Right renal cortex interstitium (tissue), 3 donors: ENCODE measurements around the gene AXIN1. TPM values are rescaled to one million over a fixed set of nuclear protein-coding genes. Genes with fewer than 3 reads are reported as not detected.
"Not testable (repeated sequence)": the region's sequence is repeated elsewhere in the genome, so short reads cannot be mapped to it uniquely, and the experiment has no call there.

Experiments used
- DNase-seq, 3 donors: peaks; one replicate each; pipeline ENCODE4 v3.0.0-alpha.2; 2013; ENCODE audit warnings: low read depth in 3 of 3, low spot score in 2 of 3
- polyA plus RNA-seq, 3 donors: library from polyadenylated mRNA; unstranded; fragments of 120-200 nt; gene quantifications; one replicate each; pipeline ENCODE4 v1.2.1, GENCODE V29; 2013; ENCODE audit not compliant: insufficient read length in 3 of 3

The AXIN1 gene
- polyA plus RNA-seq, 3 donors, result 15.2 to 17.0 (median 15.5) TPM

GRCh38 chr16:356741-357140 is 4.2 kb upstream of the AXIN1 start:
- no peak for DNase-seq

GRCh38 chr16:354971-355461 is 2.5 kb upstream of the AXIN1 start:
- DNase-seq, result no peak

GRCh38 chr16:354291-354881 is 1.9 kb upstream of the AXIN1 start:
- no peak for DNase-seq

GRCh38 chr16:353404-354290 is 1.1 kb upstream of the AXIN1 start:
- DNase-seq, result no peak

DNA sequence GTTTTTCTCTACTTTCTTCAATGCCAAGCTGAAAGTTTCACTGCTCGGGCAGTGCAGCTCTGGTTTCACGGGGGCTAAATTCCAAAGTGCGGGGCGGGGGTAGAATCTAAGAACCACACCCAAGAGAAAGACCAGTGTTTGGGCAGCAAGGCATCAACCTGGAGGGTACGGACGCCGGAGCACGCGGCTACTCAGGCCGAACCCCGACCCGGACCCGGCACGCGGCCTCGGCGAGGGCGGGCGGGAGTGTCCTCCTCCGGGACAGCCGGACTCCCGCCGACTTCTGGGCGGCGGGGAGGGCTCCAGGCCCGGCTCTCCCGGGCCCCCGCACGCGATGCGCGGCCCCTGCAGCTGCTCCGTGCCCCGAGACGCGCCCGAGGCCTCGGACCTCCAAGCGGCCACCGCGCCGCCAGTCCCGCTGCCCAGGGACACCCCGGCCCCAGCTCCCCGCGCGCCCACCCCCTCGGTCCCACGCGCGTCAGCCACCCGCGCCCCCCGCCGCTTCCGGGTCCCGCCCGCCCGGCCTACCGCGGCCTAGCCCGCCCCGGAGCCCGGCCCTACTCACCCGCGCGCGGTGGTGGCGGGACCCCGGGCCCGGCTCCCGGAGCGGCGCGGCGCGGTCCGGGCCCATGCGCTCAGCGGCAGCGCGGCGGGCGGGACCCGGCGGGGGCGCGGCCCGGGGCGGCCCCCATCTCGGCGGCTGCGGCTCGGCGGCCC is 561 bp downstream of the AXIN1 start:
- no peak for DNase-seq

- DNase-seq, result no peak
Measured at GRCh38 chr16:350203-350602, 2.3 kb downstream of the AXIN1 start.

DNA sequence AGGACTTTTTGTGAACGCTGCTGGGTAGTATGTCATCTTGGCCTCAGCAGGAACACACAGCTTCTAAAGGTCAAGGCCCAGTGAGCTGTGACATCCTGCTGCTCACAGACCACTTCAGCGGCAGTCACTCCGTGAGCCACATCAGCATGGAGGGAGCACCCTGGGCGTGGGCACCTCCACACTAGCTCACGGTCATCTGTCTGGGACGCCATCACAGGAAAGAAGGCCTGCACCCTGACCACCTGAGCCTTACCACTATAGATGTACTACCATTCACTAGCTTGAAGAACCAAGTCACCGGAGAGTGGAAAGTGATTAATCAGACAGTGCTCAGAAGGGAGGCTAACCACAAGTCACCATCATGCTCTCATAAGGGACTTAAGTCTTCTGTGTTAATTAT is 3.3 kb downstream of the AXIN1 start:
- no peak for DNase-seq

- not testable (repeated sequence) for DNase-seq
Measured at GRCh38 chr16:348495-348894, 4.0 kb downstream of the AXIN1 start.

DNA sequence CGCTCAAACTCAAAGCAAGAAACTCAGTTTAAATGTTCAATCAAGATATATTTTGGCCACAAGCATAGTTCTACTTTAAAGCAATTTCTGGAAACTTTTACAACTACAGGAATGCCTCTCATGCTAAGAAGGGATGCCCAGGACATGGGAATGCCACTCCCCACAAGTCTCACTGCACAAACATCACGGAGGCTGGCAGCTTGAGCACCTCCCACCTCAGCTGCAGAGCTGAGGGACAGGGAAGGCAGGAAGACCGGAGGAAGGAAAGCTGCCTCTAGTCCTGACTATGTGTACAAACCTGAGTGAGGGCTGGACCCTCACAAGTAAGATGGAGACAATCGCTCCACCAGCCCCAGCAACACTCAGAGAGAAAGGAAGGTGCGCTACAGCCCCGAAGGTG is 5.3 kb downstream of the AXIN1 start:
- DNase-seq, result no peak

DNA sequence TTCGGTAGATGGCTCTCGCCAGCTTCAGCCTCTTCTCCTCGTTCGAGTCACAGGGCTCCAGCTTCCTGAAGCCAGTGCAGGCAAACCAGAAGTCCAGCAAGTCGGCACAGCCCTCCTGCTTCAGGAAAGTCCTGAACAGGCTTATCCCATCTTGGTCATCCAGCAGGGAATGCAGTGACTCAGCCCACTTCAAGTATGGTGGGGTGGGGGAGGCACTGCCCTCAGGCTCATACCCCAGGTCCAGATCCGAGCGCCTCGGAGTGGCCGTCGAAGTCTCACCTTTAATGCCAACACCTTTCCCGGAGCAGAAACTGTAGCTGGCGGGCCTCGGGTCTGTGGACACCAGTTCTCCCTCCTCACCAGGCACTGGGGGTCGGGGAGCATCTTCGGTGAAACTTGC is 5.9 kb downstream of the AXIN1 start:
- DNase-seq, result no peak

- DNase-seq, result no peak
Measured at GRCh38 chr16:345772-346171, 6.8 kb downstream of the AXIN1 start.

GRCh38 chr16:342455-343213 is 9.9 kb downstream of the AXIN1 start:
- no peak for DNase-seq

- not testable (repeated sequence) for DNase-seq
Measured at GRCh38 chr16:341974-342336, 10.6 kb downstream of the AXIN1 start.

- not testable (repeated sequence) for DNase-seq
Measured at GRCh38 chr16:341095-341973, 11.2 kb downstream of the AXIN1 start.

- DNase-seq, result no peak
Measured at GRCh38 chr16:340370-341091, 12.0 kb downstream of the AXIN1 start.

GRCh38 chr16:339680-340079 is 12.8 kb downstream of the AXIN1 start:
- no peak for DNase-seq

DNA sequence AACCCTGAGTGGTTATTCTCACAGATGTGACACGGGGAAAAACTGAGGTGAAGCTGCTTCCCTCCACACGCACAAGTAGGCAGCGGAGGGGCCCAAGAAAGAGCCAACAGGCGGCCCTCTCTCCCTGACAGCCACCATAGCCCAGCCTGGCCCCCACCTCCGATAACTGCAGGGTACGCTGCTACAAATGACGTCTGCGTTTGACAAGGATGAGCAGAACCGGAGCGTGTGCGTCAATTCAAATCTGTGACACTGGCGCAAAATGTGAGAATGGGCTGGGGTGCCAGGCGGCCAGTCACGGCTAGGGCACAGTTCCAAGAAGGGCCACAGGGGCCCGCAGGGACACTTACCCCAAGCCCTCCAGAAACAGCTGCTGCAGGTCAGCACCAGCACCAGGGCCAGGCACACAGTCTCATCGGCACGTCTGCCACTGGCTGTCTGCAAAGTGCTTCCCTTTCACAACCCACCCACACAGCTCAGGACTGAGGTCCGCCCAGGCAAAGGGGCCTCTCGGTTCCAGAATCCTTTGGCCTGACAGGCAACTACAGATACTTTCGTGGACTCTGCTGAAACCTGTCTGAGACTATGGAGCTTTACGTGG is 14.4 kb downstream of the AXIN1 start:
- no peak for DNase-seq

- DNase-seq, result no peak
Measured at GRCh38 chr16:337437-337836, 15.1 kb downstream of the AXIN1 start.

DNA sequence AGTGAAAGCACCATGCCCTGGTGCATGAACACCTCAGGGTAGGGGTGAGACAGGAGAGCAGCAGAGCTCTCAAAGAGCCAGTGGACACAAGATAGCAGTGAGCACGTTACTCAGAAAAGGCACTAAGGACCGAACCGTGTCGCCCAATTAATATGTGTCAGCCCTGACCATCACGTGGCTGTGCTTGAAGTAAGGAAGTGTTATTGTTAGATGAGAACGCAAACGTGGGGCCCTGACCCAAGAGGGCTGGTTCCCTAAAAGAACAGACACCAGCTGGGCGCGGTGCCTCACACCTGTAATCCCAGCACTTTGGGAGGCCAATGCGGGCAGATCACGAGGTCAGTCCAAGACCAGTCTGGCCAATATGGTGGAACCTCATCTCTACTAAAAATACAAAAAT is 16.3 kb downstream of the AXIN1 start:
- DNase-seq, result no peak
